ENCODE data around the gene ZNF260.
"Not testable (repeated sequence)": the region's sequence is repeated elsewhere in the genome, so short reads cannot be mapped to it uniquely, and the experiment has no call there.

Gene ZNF260

GRCh38 chr19:36528194-36528920 is at the start of gene ZNF260:
TSS of gene ZNF260 (minus strand) at chr19:36528271. CDS start at chr19:36515238, 13,033 bp downstream.
- peak; percentile 85 for DNase-seq (ENCODE audit: low spot score)

GRCh38 chr19:36577271-36577996 is 49.4 kb upstream of the ZNF260 start:
- DNase-seq (ENCODE audit: low spot score), result no peak

GRCh38 chr19:36574741-36575140 is 46.7 kb upstream of the ZNF260 start:
- DNase-seq (ENCODE audit: low spot score), result no peak

- no peak for DNase-seq (ENCODE audit: low spot score)
Measured at GRCh38 chr19:36573895-36574720, 46.0 kb upstream of the ZNF260 start.

- peak; percentile 75 for DNase-seq (ENCODE audit: low spot score)
Measured at GRCh38 chr19:36573020-36573894, 45.2 kb upstream of the ZNF260 start, which contains the start of gene ZNF529. TSS of gene ZNF529 (minus strand) at chr19:36573292. CDS start at chr19:36572346, 946 bp downstream.

GRCh38 chr19:36572593-36573019 is 44.5 kb upstream of the ZNF260 start:
- DNase-seq (ENCODE audit: low spot score), result no peak

- no peak for DNase-seq (ENCODE audit: low spot score)
Measured at GRCh38 chr19:36564391-36564790, 36.3 kb upstream of the ZNF260 start.

- DNase-seq (ENCODE audit: low spot score), result no peak
Measured at GRCh38 chr19:36547001-36547732, 19.1 kb upstream of the ZNF260 start.

- no peak for DNase-seq (ENCODE audit: low spot score)
Measured at GRCh38 chr19:36528921-36529518, 949 bp upstream of the ZNF260 start.

- DNase-seq (ENCODE audit: low spot score), result no peak
Measured at GRCh38 chr19:36527873-36528193, 238 bp downstream of the ZNF260 start.

GRCh38 chr19:36527341-36527740 is 730 bp downstream of the ZNF260 start:
- DNase-seq (ENCODE audit: low spot score), result no peak

- no peak for DNase-seq (ENCODE audit: low spot score)
Measured at GRCh38 chr19:36526581-36526980, 1.5 kb downstream of the ZNF260 start.

GRCh38 chr19:36524617-36525016 is 3.5 kb downstream of the ZNF260 start:
- no peak for DNase-seq (ENCODE audit: low spot score)

GRCh38 chr19:36514012-36514612 is 14.0 kb downstream of the ZNF260 start:
- DNase-seq (ENCODE audit: low spot score), result no peak

GRCh38 chr19:36508325-36508724 is 19.7 kb downstream of the ZNF260 start:
- no peak for DNase-seq (ENCODE audit: low spot score)

GRCh38 chr19:36501973-36502372 is 26.1 kb downstream of the ZNF260 start:
- no peak for DNase-seq (ENCODE audit: low spot score)

- DNase-seq (ENCODE audit: low spot score), result no peak
Measured at GRCh38 chr19:36497001-36497400, 31.1 kb downstream of the ZNF260 start.

GRCh38 chr19:36492689-36493453 is 35.2 kb downstream of the ZNF260 start:
- DNase-seq (ENCODE audit: low spot score), result peak; percentile 9

- not testable (repeated sequence) for DNase-seq (ENCODE audit: low spot score)
Measured at GRCh38 chr19:36490846-36491245, 37.2 kb downstream of the ZNF260 start.
